Tibial nerve (tissue), 4 donors: ENCODE results near the gene TRIM59. TPM values are rescaled to one million over a fixed set of nuclear protein-coding genes. Genes with fewer than 3 reads are reported as not detected.

Source experiments
- DNase-seq, 2 donors: peaks; one replicate each; pipeline ENCODE4 v3.0.0-alpha.2; 2019; ENCODE audit warnings: low spot score in 2 of 2
- H3K27ac ChIP-seq, 4 donors: fragments of 200-600 bp; sonication (generic) in 3 of 4; one replicate each; pipeline ENCODE4 v1.5.1; 2017 to 2019; ENCODE audit warnings: mild to moderate bottlenecking in 1 of 4
- H3K27me3 ChIP-seq, 2 donors: fragments of 200-600 bp; sonication (generic) in 1 of 2; one replicate each; pipeline versions ENCODE4 v1.5.1 to v1.6.0; 2017 to 2019
- H3K36me3 ChIP-seq, 3 donors: fragments of 200-600 bp; sonication (generic); one replicate each; pipeline ENCODE4 v1.5.1; 2018 to 2019
- H3K4me1 ChIP-seq, 4 donors: fragments of 200-600 bp; sonication (generic) in 3 of 4; one replicate each; pipeline ENCODE4 v1.5.1; 2017 to 2019
- H3K4me3 ChIP-seq, 4 donors: fragments of 200-600 bp; sonication (generic) in 3 of 4; one replicate each; pipeline ENCODE4 v1.5.1; 2017 to 2019; ENCODE audit warnings: mild to moderate bottlenecking in 1 of 4, moderate library complexity in 1 of 4
- H3K9me3 ChIP-seq, 4 donors: fragments of 200-600 bp; sonication (generic) in 3 of 4; one replicate each; pipeline ENCODE4 v1.5.1; 2017 to 2019
- EP300 ChIP-seq, 2 donors: sonication (generic); formaldehyde crosslinking; IDR thresholded peaks; one replicate each; pipeline ENCODE4 v1.6.1; 2017; ENCODE audit warnings: antibody characterized with exemption in 2 of 2, mild to moderate bottlenecking in 1 of 2
- POLR2A ChIP-seq, 2 donors: fragments of 450-650 bp; IDR thresholded peaks; one replicate each; pipeline ENCODE4 v1.6.1; 2017; ENCODE audit warnings: antibody characterized with exemption in 2 of 2, mild to moderate bottlenecking in 2 of 2, moderate library complexity in 2 of 2
- WGBS, 2 donors: methylation state at CpG; one replicate each; pipeline ENCODE4 v1.1.5; 2018; 5-methylcytosine and 5-hydroxymethylcytosine counted together
- total RNA-seq, 4 donors: library from RNA; depleted of rRNA; stranded (reverse); fragments of >200 nt; gene quantifications; one replicate each; pipeline ENCODE4 v1.1.0, GENCODE V29; 2016
- TF ChIP-seq, protein P1 (sequence below), 5 experiments: fragments of 200-600 bp in 3 of 5; fragments of 450-650 bp in 2 of 5; sonication (generic) in 3 of 5; IDR thresholded peaks; one replicate each; pipeline ENCODE4 v1.5.1; 2016 to 2019; ENCODE audit warnings: antibody characterized with exemption in 5 of 5, mild to moderate bottlenecking in 3 of 5, moderate library complexity in 2 of 5

The TRIM59 gene
- total RNA-seq, 4 donors from 2014 or later: 0.42 to 2.0 (median 1.6) TPM; not detected in 1

DNA sequence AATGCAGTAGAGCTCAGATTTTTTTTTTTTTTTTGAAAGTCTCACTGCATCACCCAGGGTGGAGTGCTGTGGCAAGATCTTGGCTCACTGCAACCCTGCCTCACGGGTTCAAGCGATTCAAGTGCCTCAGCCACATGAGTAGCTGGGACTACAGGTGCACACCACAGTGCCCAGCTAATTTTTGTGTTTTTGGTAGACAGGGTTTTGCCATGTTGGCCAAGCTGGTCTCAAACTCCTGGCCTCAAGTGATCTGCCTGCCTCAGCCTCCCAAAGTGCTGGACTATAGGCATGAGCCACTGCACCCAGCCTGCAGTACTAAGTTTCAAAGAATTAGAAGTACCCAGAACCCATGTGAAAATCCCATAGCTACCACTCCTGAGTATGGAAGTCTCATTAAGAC, 14.5 kb downstream of the TRIM59 start:
- H3K27me3 ChIP-seq: no peaks in the 10 kb centered on the region
- H3K9me3 ChIP-seq: no peaks in the 10 kb centered on the region
- no peak overlapping the region for H3K4me3 ChIP-seq
- WGBS, 2 donors: 87 to 94% methylated on average over 2 of the region's 2 CpGs
- TF ChIP-seq, protein P1, sequence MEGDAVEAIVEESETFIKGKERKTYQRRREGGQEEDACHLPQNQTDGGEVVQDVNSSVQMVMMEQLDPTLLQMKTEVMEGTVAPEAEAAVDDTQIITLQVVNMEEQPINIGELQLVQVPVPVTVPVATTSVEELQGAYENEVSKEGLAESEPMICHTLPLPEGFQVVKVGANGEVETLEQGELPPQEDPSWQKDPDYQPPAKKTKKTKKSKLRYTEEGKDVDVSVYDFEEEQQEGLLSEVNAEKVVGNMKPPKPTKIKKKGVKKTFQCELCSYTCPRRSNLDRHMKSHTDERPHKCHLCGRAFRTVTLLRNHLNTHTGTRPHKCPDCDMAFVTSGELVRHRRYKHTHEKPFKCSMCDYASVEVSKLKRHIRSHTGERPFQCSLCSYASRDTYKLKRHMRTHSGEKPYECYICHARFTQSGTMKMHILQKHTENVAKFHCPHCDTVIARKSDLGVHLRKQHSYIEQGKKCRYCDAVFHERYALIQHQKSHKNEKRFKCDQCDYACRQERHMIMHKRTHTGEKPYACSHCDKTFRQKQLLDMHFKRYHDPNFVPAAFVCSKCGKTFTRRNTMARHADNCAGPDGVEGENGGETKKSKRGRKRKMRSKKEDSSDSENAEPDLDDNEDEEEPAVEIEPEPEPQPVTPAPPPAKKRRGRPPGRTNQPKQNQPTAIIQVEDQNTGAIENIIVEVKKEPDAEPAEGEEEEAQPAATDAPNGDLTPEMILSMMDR (IDR thresholded peaks at IDR 0.05): no peak
- TF ChIP-seq EP300 (IDR thresholded peaks at IDR 0.05) (no peak), POLR2A (IDR thresholded peaks at IDR 0.05) (no peak)
- no peaks in the 10 kb centered on the region for H3K4me1 ChIP-seq
- H3K27ac ChIP-seq: no peak overlapping the region
- no peak for DNase-seq
- peaks cover 0 to 40% (median 11%) of the 10 kb centered on the region in 3 donors for H3K36me3 ChIP-seq

DNA sequence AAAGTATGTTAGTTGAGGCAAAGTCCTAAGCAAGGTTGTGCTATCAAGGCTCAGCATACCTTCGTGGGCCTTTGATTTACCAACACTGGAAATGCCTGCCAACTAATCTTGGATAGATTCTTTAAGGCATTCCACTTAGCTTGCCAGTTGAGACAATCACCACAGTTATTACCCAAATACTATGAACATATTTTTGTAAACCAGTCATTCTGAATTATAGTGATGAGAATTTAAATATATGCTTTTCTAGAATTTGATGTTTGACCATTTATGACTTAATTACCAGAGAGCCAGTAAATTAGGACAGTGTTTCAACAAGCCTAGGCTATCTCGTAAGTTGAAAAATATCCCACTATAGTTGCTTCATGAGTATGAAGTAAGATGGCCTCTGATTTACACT, 15.5 kb downstream of the TRIM59 start:
- H3K27me3 ChIP-seq: no peaks in the 10 kb centered on the region
- H3K36me3 ChIP-seq: peaks cover 0 to 45% (median 11%) of the 10 kb centered on the region in 3 donors
- H3K9me3 ChIP-seq: no peaks in the 10 kb centered on the region
- DNase-seq: no peak
- H3K4me1 ChIP-seq: no peaks in the 10 kb centered on the region
- TF ChIP-seq EP300 (IDR thresholded peaks at IDR 0.05) (no peak), POLR2A (IDR thresholded peaks at IDR 0.05) (no peak)
- TF ChIP-seq, protein P1 (IDR thresholded peaks at IDR 0.05): no peak
- 67 to 73% methylated on average over 2 of the region's 2 CpGs for WGBS, 2 donors
- no peak overlapping the region for H3K4me3 ChIP-seq
- H3K27ac ChIP-seq: no peak overlapping the region

DNA sequence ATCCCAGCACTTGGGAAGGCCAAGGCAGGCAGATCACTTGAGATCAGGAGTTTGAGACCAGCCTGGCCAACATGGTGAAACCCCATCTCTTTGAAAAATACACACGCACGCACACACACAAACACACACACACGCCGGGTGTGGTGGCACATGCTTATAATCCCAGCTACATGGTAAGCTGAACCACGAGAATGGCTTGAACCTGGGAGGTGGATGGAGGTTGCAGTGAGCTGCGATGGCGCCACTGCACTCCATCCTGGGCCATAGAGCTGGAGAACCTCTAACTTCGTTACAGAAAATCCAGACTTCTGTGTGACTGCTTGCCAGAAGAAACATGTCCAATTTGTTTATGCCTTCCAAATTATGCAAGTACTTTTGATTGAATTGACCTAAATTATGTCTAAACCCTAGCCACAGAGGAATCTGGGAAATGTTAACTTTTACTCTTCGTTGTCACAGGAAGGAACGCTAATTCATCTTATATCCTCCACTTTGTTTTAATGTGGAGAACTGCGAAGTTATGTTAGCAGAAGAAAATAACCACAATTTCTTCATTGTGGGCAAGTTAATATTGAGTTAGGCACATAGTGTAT, 21.7 kb downstream of the TRIM59 start:
- H3K36me3 ChIP-seq: peaks cover 0 to 83% (median 6%) of the 10 kb centered on the region in 3 donors
- 94 to 97% methylated on average over 11 of the region's 11 CpGs for WGBS, 2 donors

DNA sequence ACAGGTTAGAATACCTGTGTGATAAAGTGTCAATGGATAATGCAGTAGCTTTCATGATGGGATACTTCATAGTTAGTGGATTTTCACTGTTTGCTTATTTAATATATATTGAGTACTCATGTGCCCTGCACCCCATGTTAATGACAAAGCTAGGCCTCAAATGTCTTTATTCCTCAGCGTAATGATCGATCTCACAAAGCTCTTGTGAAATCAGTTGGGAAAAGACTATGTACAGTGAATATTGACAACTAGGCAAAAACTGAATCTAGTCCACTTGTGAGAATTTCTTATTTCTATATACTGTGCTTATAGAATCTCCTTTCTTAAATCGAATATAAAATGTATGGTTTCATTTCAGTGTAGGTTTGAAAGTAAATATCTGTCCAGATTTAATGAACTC, 32.3 kb downstream of the TRIM59 start:
- TF ChIP-seq, protein P1 (IDR thresholded peaks at IDR 0.05): no peak
- no peak for TF ChIP-seq POLR2A (IDR thresholded peaks at IDR 0.05)
- TF ChIP-seq EP300 (IDR thresholded peaks at IDR 0.05): no peak
- WGBS, 2 donors: 80 to 92% methylated on average over 3 of the region's 3 CpGs
- no peaks in the 10 kb centered on the region for H3K9me3 ChIP-seq

More for the DNA sequence above, 21.7 kb downstream of the TRIM59 start:
- no peaks in the 10 kb centered on the region for H3K4me1 ChIP-seq
- no peak overlapping the region for H3K4me3 ChIP-seq
- no peaks in the 10 kb centered on the region for H3K9me3 ChIP-seq
- TF ChIP-seq, protein P1 (IDR thresholded peaks at IDR 0.05): no peak
- TF ChIP-seq EP300 (IDR thresholded peaks at IDR 0.05): no peak
- no peak for TF ChIP-seq POLR2A (IDR thresholded peaks at IDR 0.05)
- no peaks in the 10 kb centered on the region for H3K27me3 ChIP-seq
- no peak for DNase-seq
- no peak overlapping the region for H3K27ac ChIP-seq

DNA sequence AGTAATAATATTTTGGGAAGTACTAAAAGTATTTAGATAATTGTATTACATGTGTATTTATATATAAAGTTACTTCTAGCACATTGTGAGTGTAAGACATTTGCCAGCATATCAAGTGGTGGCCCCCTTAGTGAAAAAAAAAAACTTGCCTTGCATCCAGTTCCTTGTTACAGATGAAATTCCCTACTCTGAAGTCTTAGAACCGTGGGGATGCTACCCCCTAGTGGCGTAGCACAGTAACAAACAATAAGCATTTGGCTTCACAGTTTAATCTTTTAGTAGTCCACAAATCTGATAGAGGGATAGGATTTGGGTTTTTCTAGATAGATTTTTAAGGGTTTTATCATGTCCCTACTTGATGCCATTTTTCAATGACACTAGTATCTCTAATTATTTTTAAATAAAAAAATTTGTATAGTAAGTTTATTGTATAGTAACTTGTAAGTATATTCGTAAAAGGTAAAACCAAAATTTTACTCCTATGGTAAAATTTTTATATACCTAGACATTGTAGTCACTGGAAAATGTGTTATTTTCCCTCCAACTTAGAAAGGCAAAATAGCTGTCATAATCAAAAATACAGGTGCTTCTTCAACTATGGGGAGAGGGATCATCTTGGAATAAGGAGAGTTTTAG, 35.9 kb downstream of the TRIM59 start:
- Histone ChIP-seq H3K27me3 (no peaks in the 10 kb centered on the region), H3K36me3 (peaks cover 0 to 20% (median 0%) of the 10 kb centered on the region in 3 donors), H3K4me3 (no peak overlapping the region), H3K4me1 (no peaks in the 10 kb centered on the region), H3K9me3 (no peaks in the 10 kb centered on the region), H3K27ac (no peak overlapping the region)
- TF ChIP-seq EP300 (IDR thresholded peaks at IDR 0.05) (no peak), POLR2A (IDR thresholded peaks at IDR 0.05) (no peak)
- TF ChIP-seq, protein P1 (IDR thresholded peaks at IDR 0.05): peak; percentile 64 to 76 (median 71)
- WGBS, 2 donors: 41 to 43% methylated on average over 3 of the region's 3 CpGs
- DNase-seq: peak in 1 of 2 donors; percentile 61

More for the DNA sequence above, 32.3 kb downstream of the TRIM59 start:
- no peak overlapping the region for H3K4me3 ChIP-seq
- no peaks in the 10 kb centered on the region for H3K27me3 ChIP-seq
- DNase-seq: no peak
- no peaks in the 10 kb centered on the region for H3K4me1 ChIP-seq
- peaks cover 0 to 43% (median 0%) of the 10 kb centered on the region in 3 donors for H3K36me3 ChIP-seq
- no peak overlapping the region for H3K27ac ChIP-seq
